Urinary bladder (tissue), 4 donors: Measurements from ENCODE around the gene UBE2H. TPM values are rescaled to one million over a fixed set of nuclear protein-coding genes. Genes with fewer than 3 reads are reported as not detected.

Experiments
- DNase-seq: peaks from one replicate; pipeline ENCODE4 v3.0.0-alpha.2; 2015; ENCODE audit errors: extremely low spot score
- H3K27ac ChIP-seq: one replicate; pipeline ENCODE4 v1.5.1; 2013; ENCODE audit warnings: low read depth, mild to moderate bottlenecking, moderate library complexity
- H3K36me3 ChIP-seq: one replicate; pipeline ENCODE4 v1.6.1; 2013; ENCODE audit warnings: mild to moderate bottlenecking, moderate library complexity; ENCODE audit not compliant: insufficient read depth
- H3K4me1 ChIP-seq: one replicate; pipeline ENCODE4 v1.6.1; 2013; ENCODE audit warnings: mild to moderate bottlenecking, moderate library complexity; ENCODE audit not compliant: insufficient read depth
- H3K4me3 ChIP-seq: one replicate; pipeline ENCODE4 v1.5.1; 2013; ENCODE audit warnings: low read depth, low read length
- WGBS: extraction: QIAGEN DNeasy Blood & Tissue Kit; methylation state at CpG from one replicate; pipeline ENCODE4 v1.1.7; 2013; 5-methylcytosine and 5-hydroxymethylcytosine counted together
- polyA plus RNA-seq: library from polyadenylated mRNA; stranded (reverse); fragments of 200-250 nt; gene quantifications from one replicate; pipeline ENCODE4 v1.2.3, GENCODE V29; 2013
- total RNA-seq: library from RNA; depleted of rRNA; stranded (reverse); fragments of >200 nt; gene quantifications from one replicate; pipeline ENCODE4 v1.2.3, GENCODE V29; 2014
- donor health status: healthy with polysubstance abuse.
- donor health status: healthy.

Gene UBE2H
- total and polyA plus RNA-seq, 2 donors, result 43.0 to 86.3 TPM

DNA sequence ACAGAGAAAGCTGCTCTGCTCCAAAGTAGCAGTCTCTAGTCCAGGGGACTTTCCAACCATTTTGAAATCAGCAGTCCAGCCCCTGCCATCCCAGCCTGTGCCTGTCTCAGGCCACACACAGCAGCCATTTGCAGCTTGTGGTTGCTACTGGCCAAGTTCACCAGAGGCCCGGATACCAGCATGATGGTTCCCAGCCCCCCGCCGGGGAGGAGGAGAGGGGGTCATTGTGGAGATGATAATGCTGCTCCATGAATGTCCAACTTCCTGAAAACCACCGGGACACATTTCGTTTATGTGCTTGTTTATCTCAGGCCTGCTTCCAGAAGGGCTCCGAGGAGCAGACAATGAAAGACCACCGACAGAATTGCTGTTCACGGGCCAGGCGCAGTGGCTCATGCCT lies 160.0 kb downstream of the UBE2H start:
- 56% methylated on average over 9 of the region's 9 CpGs for WGBS
- no peaks in the 10 kb centered on the region for H3K4me1 ChIP-seq

GRCh38 chr7:129790136-129790535 lies 162.6 kb downstream of the UBE2H start:
- H3K4me3 ChIP-seq, result no peak overlapping the region
- H3K27ac ChIP-seq, result no peak overlapping the region
- H3K36me3 ChIP-seq, result no peaks in the 10 kb centered on the region
- 71% methylated on average over 6 of the region's 6 CpGs for WGBS
- H3K4me1 ChIP-seq, result no peaks in the 10 kb centered on the region
- no peak for DNase-seq

More for the DNA sequence above, 160.0 kb downstream of the UBE2H start:
- no peaks in the 10 kb centered on the region for H3K36me3 ChIP-seq
- DNase-seq, result no peak
- H3K27ac ChIP-seq, result no peak overlapping the region
- H3K4me3 ChIP-seq, result no peak overlapping the region

DNA sequence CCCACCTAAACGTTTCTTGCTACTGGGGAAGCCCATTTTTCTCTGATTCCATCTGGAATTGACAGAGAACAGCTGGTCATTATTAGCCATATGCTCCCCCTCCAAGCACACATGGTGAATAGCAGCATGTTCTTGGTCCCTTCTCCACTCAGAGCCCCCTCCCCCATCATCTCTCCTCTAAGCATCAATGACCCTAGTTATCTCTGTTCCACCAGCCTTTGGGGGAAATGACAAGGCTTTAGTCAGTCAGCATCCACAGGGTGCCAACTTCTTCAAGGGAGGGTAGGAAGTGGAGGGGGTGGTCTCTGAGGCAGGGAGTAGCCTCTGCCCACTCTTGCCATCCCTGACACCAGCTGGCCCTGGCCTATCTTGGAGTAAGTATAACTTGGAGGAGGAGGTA lies 163.1 kb downstream of the UBE2H start:
- Histone ChIP-seq H3K4me3 (no peak overlapping the region), H3K36me3 (no peaks in the 10 kb centered on the region), H3K27ac (no peak overlapping the region), H3K4me1 (no peaks in the 10 kb centered on the region)
- 43% methylated on average over 1 of the region's 1 CpG for WGBS
- DNase-seq, result no peak

DNA sequence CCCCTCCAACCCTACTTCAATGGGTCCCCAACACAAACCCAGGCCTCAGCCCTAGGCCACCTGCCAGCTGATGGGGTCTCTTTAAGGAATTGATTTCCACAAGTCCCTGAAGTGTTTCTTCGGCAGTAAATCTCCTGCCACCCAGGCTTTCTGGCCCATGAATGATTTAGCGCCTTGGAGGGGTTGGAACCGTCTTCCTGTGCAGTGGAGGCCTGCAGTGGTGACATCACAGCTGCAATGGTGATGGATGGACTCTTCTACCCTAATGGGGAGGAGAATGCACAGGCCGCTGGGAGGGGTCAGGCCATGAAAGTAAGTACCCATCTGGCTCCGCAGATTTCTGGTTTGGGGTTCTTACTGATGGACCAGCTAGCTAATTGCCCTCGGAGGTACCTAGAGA lies 163.8 kb downstream of the UBE2H start:
- DNase-seq, result no peak
- H3K27ac ChIP-seq, result no peak overlapping the region
- H3K4me3 ChIP-seq, result no peak overlapping the region
- H3K4me1 ChIP-seq, result no peaks in the 10 kb centered on the region
- H3K36me3 ChIP-seq, result no peaks in the 10 kb centered on the region
- 86% methylated on average over 6 of the region's 6 CpGs for WGBS

DNA sequence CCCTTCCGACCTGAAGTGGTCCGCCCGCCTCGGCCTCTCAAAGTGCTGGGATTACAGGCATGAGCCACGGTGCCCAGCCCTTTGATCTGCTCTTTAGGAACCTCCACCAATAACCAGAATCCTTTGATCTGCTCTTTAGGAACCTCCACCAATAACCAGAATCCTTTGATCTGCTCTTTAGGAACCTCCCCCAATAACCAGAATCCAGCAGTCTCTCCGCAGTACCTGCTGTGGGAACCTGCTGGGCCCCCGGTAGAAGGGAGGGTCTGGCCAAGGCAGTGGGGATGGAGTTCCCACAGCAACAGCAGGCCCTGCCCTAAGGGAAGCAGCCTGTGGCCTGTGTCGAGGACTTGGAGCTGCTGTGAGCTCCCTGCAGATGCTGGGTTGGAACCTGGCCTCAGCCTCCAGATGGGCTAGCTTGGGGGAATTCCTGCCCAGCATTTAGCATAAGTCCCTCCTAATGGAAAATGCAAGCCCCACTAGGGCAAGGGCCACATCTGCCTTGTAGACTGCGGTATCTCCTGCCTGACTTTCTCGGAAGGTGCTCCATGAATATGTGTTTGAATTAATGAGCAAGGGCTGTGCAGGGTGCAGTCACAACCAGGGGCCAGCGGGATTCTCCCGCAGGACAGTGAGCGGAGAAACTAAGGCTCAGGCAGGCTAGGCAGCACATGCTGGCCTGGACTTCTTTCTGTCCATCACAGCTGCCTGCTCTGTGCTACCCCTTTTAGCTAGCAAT lies 165.8 kb downstream of the UBE2H start:
- Histone ChIP-seq H3K36me3 (no peaks in the 10 kb centered on the region), H3K4me1 (no peaks in the 10 kb centered on the region), H3K27ac (no peak overlapping the region), H3K4me3 (no peak overlapping the region)
- no peak for DNase-seq
- 50% methylated on average over 13 of the region's 13 CpGs for WGBS

DNA sequence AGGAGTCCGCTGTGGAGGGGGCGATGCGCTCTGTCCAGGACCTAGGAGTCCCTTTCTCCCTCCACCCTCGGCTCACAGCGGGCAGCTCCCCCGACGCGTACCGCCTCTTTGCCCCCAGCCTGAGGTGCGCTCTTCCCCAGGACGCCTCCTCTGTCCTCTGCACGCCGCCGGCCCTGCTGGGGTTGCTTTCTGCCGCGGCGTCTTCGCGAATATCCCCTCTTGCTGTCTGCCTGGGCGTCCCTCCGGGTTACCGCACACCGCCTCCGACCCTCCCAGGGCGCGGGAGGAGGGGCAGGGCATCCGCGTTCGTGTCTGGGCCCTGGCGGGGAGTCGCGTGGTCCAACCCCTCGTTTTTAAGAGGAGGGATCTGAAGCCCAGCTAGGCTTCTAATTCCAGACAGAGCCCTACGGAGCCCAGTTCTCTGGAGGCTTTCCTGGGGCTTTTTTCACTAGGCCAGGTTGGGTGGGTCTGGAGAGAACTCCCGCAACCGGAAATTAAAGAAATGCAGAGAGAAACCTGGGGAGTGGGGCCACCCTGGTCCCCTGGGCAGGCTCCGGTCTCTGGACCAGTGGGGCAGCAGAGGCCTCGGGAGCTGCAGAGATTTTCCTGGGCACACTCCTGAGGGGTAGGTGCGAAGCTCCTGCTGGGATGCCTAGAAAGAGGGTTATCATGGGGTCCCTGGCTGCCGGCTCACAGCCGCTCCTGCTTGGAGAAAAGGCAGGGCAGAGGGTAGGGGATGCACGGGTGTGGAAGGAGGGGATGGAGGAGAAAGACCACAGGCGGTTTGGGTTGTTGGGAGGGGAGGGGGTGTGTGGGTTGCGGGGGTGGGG lies 166.9 kb downstream of the UBE2H start:
- no peaks in the 10 kb centered on the region for H3K36me3 ChIP-seq
- H3K4me1 ChIP-seq, result peaks cover 1% of the 10 kb centered on the region

GRCh38 chr7:129784783-129785684 lies 167.7 kb downstream of the UBE2H start:
- 4% methylated on average over 37 of the region's 37 CpGs for WGBS

More for the DNA sequence above, 166.9 kb downstream of the UBE2H start:
- WGBS, result 5% methylated on average over 44 of the region's 44 CpGs
- no peak overlapping the region for H3K27ac ChIP-seq
- H3K4me3 ChIP-seq, result peak overlapping the region; percentile 7
- DNase-seq, result no peak

GRCh38 chr7:129784437-129784782 lies 168.3 kb downstream of the UBE2H start:
- 14% methylated on average over 25 of the region's 25 CpGs for WGBS
- H3K4me3 ChIP-seq, result no peak overlapping the region
- no peak overlapping the region for H3K27ac ChIP-seq
- H3K36me3 ChIP-seq, result no peaks in the 10 kb centered on the region
- DNase-seq, result no peak
- H3K4me1 ChIP-seq, result peaks cover 1% of the 10 kb centered on the region

More at GRCh38 chr7:129784783-129785684, 167.7 kb downstream of the UBE2H start:
- Histone ChIP-seq H3K4me3 (peak overlapping the region; percentile 7), H3K36me3 (no peaks in the 10 kb centered on the region), H3K27ac (no peak overlapping the region), H3K4me1 (peaks cover 1% of the 10 kb centered on the region)
- DNase-seq, result no peak

DNA sequence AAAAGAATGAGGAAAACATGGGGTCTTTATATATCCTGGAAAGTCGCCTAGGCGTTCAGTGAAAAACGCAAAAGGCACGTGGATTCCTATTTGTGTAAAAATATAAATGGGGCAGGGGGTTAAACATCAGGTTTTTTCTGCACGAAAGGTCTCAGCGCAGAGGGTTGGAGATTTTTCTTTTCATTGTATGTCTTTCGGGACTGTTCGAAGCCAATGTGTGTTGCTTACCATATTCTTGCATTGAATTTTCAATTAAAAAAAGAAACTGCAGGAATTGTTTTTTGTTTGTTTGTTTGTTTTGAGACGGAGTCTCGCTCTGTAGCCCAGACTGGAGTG lies 169.2 kb downstream of the UBE2H start:
- Histone ChIP-seq H3K36me3 (no peaks in the 10 kb centered on the region), H3K27ac (no peak overlapping the region), H3K4me1 (peaks cover 1% of the 10 kb centered on the region), H3K4me3 (no peak overlapping the region)
- 10% methylated on average over 10 of the region's 10 CpGs for WGBS
- no peak for DNase-seq

DNA sequence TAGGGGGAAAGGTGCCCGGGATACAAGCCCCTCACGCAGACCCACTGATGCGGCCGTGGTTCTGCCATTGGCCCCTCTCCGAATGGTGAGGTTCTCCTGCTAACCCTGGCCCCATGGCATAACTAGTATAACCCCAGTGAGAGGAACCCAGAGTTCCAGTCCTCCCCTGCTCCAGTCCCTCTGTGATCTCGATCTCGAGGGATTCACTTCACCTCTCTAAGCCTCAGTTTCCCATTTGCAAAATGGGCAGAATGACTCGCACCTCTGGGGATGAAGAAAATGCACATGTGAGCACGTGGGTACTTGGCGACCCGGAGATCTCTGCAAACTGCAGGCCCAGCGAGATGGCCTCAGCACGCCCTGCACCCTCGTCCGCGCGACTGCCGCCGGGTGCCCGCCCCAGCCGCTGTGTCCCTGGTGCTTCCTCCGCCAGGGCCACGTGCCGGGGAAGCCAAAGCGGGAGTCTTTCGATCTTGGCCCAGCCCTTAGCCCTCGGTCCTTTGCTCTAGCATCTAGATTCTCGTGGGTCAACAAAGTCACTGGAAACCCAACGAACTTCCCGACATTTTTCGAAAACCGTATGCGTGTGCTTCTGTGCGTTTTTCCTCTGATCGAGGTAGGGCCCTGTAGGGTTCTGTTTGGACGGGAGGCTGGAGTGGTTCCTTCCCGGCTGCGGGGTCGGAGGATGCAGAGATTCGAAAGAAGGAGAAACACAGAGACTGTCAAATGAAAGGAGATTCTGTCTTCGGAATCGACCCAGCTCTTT lies 169.8 kb downstream of the UBE2H start:
- Histone ChIP-seq H3K4me3 (no peak overlapping the region), H3K4me1 (peaks cover 1% of the 10 kb centered on the region), H3K36me3 (no peaks in the 10 kb centered on the region), H3K27ac (no peak overlapping the region)
- DNase-seq, result no peak
- 4% methylated on average over 42 of the region's 42 CpGs for WGBS

GRCh38 chr7:129781928-129782817 lies 170.6 kb downstream of the UBE2H start:
- 2% methylated on average over 73 of the region's 73 CpGs for WGBS
- peaks cover 1% of the 10 kb centered on the region for H3K4me1 ChIP-seq

More at GRCh38 chr7:129781928-129782817, 170.6 kb downstream of the UBE2H start:
- Histone ChIP-seq H3K27ac (no peak overlapping the region), H3K4me3 (peak overlapping the region; percentile 12), H3K36me3 (no peaks in the 10 kb centered on the region)
- DNase-seq, result no peak
